HepG2 (cell line): ENCODE data around the gene POLE4. TPM values are rescaled to one million over a fixed set of nuclear protein-coding genes. Genes with fewer than 3 reads are reported as not detected.

Experiments used
- ATAC-seq: fragments of 200-7000 bp; cut with Tn5 transposase; 3 replicates; pipeline ENCODE4 v1.9.1; 2020; ENCODE audit warnings: mild to moderate bottlenecking, moderate library complexity
- BruUV-seq: library from RNA; stranded (reverse); fragments of 400-500 nt; replicated peaks from 2 replicates; lab custom pipeline; 2021; lab: Mats Ljungman, UMichigan
- CTCF ChIA-PET: fragments of 300-600 bp; formaldehyde crosslinking; extraction: SDS; loops from one replicate; lab custom pipeline; 2021; ENCODE audit warnings: low total read pairs, inconsistent platforms, low intra/inter-chr PET ratio; lab: Yijun Ruan, JAX
- POLR2A ChIA-PET: fragments of 350-600 bp; sonication (Branson Sonifier 250); formaldehyde crosslinking; loops from one replicate; lab custom pipeline; 2020; ENCODE audit warnings: antibody characterized with exemption, inconsistent platforms; lab: Yijun Ruan, JAX
- DNase-seq: peaks from one replicate; pipeline ENCODE4 v3.0.0-alpha.2; 2015; ENCODE audit warnings: low spot score
- FAIRE-seq: peaks from 3 replicates; lab custom pipeline; 2011; peaks lifted over from hg19 to GRCh38; lab: Jason Lieb, UNC
- H2AFZ ChIP-seq: one replicate; pipeline ENCODE4 v1.6.1; 2011; ENCODE audit warnings: low read length, inconsistent platforms
- H3K27ac ChIP-seq: fragments of 300-600 bp; 3 replicates; pipeline ENCODE4 v1.8.0; 2011; ENCODE audit warnings: mixed run types, mild to moderate bottlenecking, mixed read lengths, low read length, inconsistent platforms; ENCODE audit not compliant: insufficient read depth; ENCODE audit errors: extremely low read length
- H3K27me3 ChIP-seq, 2 experiments: fragments of 200-600 bp in 1 of 2; 2 replicates in 1 of 2; 3 replicates in 1 of 2; pipeline versions ENCODE4 v1.6.0 to v1.8.0; 2011; ENCODE audit warnings: low read length in 2 of 2, mild to moderate bottlenecking in 2 of 2, moderate library complexity in 2 of 2, inconsistent platforms in 1 of 2; ENCODE audit not compliant: insufficient read depth in 2 of 2, control insufficient read depth in 1 of 2
- H3K36me3 ChIP-seq, 2 experiments: fragments of 200-600 bp in 1 of 2; replicated peaks in 1 of 2; 2 replicates in 1 of 2; 3 replicates in 1 of 2; pipeline versions ENCODE4 v1.5.1 to v1.8.0; 2011; ENCODE audit warnings: low read length in 2 of 2, inconsistent platforms in 1 of 2; ENCODE audit not compliant: insufficient read depth in 2 of 2, control insufficient read depth in 1 of 2
- H3K4me1 ChIP-seq: 2 replicates; pipeline ENCODE4 v1.5.1; 2012; ENCODE audit warnings: low read length, inconsistent platforms; ENCODE audit not compliant: insufficient read depth
- H3K4me2 ChIP-seq: 2 replicates; pipeline ENCODE4 v1.6.0; 2011; ENCODE audit warnings: low read depth, low read length, inconsistent platforms
- H3K4me3 ChIP-seq, 3 experiments: fragments of 200-600 bp in 1 of 3; sonication (generic), shearing (Covaris generic) in 1 of 3; replicated peaks in 1 of 3; 2 replicates each; pipeline ENCODE4 v1.5.1; 2011 to 2016; ENCODE audit warnings: low read length in 3 of 3, inconsistent platforms in 2 of 3, low read depth in 2 of 3, mild to moderate bottlenecking in 2 of 3, control low read depth in 1 of 3, mixed read lengths in 1 of 3; ENCODE audit not compliant: insufficient read depth in 1 of 3
- H3K79me2 ChIP-seq: one replicate; pipeline ENCODE4 v1.6.1; 2011; ENCODE audit warnings: low read length, inconsistent platforms; ENCODE audit not compliant: insufficient read depth
- H3K9ac ChIP-seq: 2 replicates; pipeline ENCODE4 v1.6.0; 2011; ENCODE audit warnings: mild to moderate bottlenecking, low read depth, low read length, inconsistent platforms; ENCODE audit not compliant: insufficient read depth
- H3K9me3 ChIP-seq: 2 replicates; pipeline ENCODE4 v1.5.1; 2012; ENCODE audit warnings: mild to moderate bottlenecking, low read length
- H4K20me1 ChIP-seq: 2 replicates; pipeline ENCODE4 v1.6.0; 2011; ENCODE audit warnings: inconsistent platforms, mild to moderate bottlenecking, low read length, moderate library complexity; ENCODE audit not compliant: insufficient read depth
- KAT2B ChIP-seq: fragments of 150-350 bp; IDR thresholded peaks from 2 replicates; pipeline ENCODE4 v1.6.1; 2014; ENCODE audit warnings: low read depth, low read length, borderline replicate concordance
- MAFF ChIP-seq: IDR thresholded peaks from 2 replicates; pipeline ENCODE4 v1.6.1; 2011; ENCODE audit warnings: low read depth, low read length, improper control_type of control experiment
- MAFK ChIP-seq, 2 experiments: IDR thresholded peaks in 1 of 2; conservative IDR thresholded peaks in 1 of 2; 2 replicates each; pipeline ENCODE4 v1.6.1; 2011; ENCODE audit warnings: improper control_type of control experiment in 2 of 2, low read length in 2 of 2
- MYC ChIP-seq: sonication (generic); formaldehyde crosslinking; IDR thresholded peaks from 2 replicates; pipeline ENCODE4 v1.9.0; 2021; ENCODE audit warnings: missing genetic modification reagents, borderline replicate concordance
- RXRA ChIP-seq: sonication (generic); formaldehyde crosslinking; IDR thresholded peaks from 2 replicates; pipeline ENCODE4 v1.5.1; 2020; ENCODE audit warnings: missing genetic modification reagents
- SKIL ChIP-seq: sonication (generic); formaldehyde crosslinking; IDR thresholded peaks from 2 replicates; pipeline ENCODE4 v1.8.0; 2022; ENCODE audit warnings: missing genetic modification reagents, mild to moderate bottlenecking, moderate library complexity, borderline replicate concordance
- ZKSCAN1 ChIP-seq: fragments of 150-350 bp; IDR thresholded peaks from 2 replicates; pipeline ENCODE4 v1.6.1; 2014; ENCODE audit warnings: low read length
- WGBS: methylation state at CpG from one replicate; pipeline ENCODE4 v1.1.6; 2017; ENCODE audit warnings: low lambda C conversion rate; 5-methylcytosine and 5-hydroxymethylcytosine counted together
- in situ Hi-C: cut with HindIII; loops from 2 replicates; pipeline ENCODE4 v1.10.0; 2017; ENCODE audit warnings: low pct_unique_long_range_greater_than_20kb; ENCODE audit not compliant: extremely low pct_ligation_motif_present
- intact Hi-C: fragments of 100-400 bp; cut with micrococcal nuclease; formaldehyde crosslinking; loops from one replicate; pipeline ENCODE4 v1.10.0; 2022; ENCODE audit not compliant: unreplicated experiment
- polyA plus RNA-seq, 8 experiments: library from polyadenylated mRNA; depleted of rRNA in 3 of 8; stranded (reverse) in 7 of 8; unstranded in 1 of 8; fragments of >200 nt; fragmentation: Illumina TruSeq in 4 of 8; extraction: Trizol in 4 of 8; gene quantifications; 2 replicates each; pipeline versions ENCODE4 v1.2.1 to v1.2.3, GENCODE V29; 2011 to 2016; ENCODE audit warnings: low read depth in 4 of 8, missing spikeins in 1 of 8, mixed read lengths in 1 of 8; ENCODE audit not compliant: insufficient read depth in 1 of 8
- total RNA-seq, 5 experiments: library from RNA; depleted of rRNA; stranded (reverse); fragments of >200 nt; fragmentation: Illumina TruSeq; extraction: Trizol; gene quantifications; 2 replicates each; pipeline ENCODE4 v1.2.3, GENCODE V29; 2016; ENCODE audit warnings: low read depth in 1 of 5

POLE4 gene
- total and polyA plus RNA-seq, 2 of the 13 experiments (the other 11 are each of a cell fraction or from before 2014, with no cell fraction given), result 106 to 116 TPM

- Histone ChIP-seq H3K4me2 (no peak overlapping the region), H3K9me3 (no peaks in the 10 kb centered on the region), H3K36me3 (no peaks in the 10 kb centered on the region; a peak in 2 of 5 replicates), H2AFZ (no peak overlapping the region), H3K27ac (no peak overlapping the region), H3K4me1 (peaks cover 22% of the 10 kb centered on the region), H4K20me1 (no peaks in the 10 kb centered on the region), H3K27me3 (no peaks in the 10 kb centered on the region), H3K9ac (no peak overlapping the region), H3K79me2 (no peaks in the 10 kb centered on the region), H3K4me3 (no peak overlapping the region)
- intact Hi-C loops, result no loop called here
- TF ChIP-seq ZKSCAN1, result no peak
- TF ChIP-seq MAFF, result peak; percentile 74
- TF ChIP-seq MAFK (conservative IDR thresholded peaks at IDR 0.05 in 1 of 2, IDR thresholded peaks at IDR 0.05 in 1 of 2; ENCODE audit: low read length in 2 of 2), result peak; percentile 81 to 87
- ATAC-seq, result no peak
- no TSS peak for BruUV-seq
- POLR2A ChIA-PET, result no interaction called here
- in situ Hi-C loops, result no loop called here
- FAIRE-seq, result no peak
- CTCF ChIA-PET, result no interaction called here
- DNase-seq, result no peak
Observed at GRCh38 chr2:75006041-75006440, 47.6 kb downstream of the POLE4 start.

GRCh38 chr2:75007061-75007460 lies 48.6 kb downstream of the POLE4 start:
- Histone ChIP-seq H3K36me3 (no peaks in the 10 kb centered on the region; a peak in 2 of 5 replicates), H3K4me2 (no peak overlapping the region), H3K27me3 (no peaks in the 10 kb centered on the region), H3K79me2 (no peaks in the 10 kb centered on the region), H3K9ac (no peak overlapping the region), H4K20me1 (no peaks in the 10 kb centered on the region), H2AFZ (no peak overlapping the region), H3K9me3 (no peaks in the 10 kb centered on the region), H3K27ac (no peak overlapping the region), H3K4me3 (no peak overlapping the region), H3K4me1 (peaks cover 17% of the 10 kb centered on the region)
- TF ChIP-seq MYC (CRISPR knock-in tag) (no peak), KAT2B (no peak), RXRA (CRISPR knock-in tag) (no peak), SKIL (CRISPR knock-in tag) (no peak)
- POLR2A ChIA-PET, result no interaction called here
- WGBS, result 97% methylated on average over 4 of the region's 4 CpGs
- ATAC-seq, result no peak
- intact Hi-C loops (no loop called here), in situ Hi-C loops (no loop called here)
- no TSS peak for BruUV-seq
- FAIRE-seq, result no peak
- DNase-seq, result no peak
- CTCF ChIA-PET, result no interaction called here
